K562 (cell line): ENCODE data around the gene GIPR. TPM values are rescaled to one million over a fixed set of nuclear protein-coding genes. Genes with fewer than 3 reads are reported as not detected.

Source experiments
- ATAC-seq: fragments of 200-7000 bp; cut with Tn5 transposase; 3 replicates; pipeline ENCODE4 v1.9.1; 2020; ENCODE audit warnings: moderate library complexity
- BruUV-seq: library from RNA; stranded (reverse); fragments of 400-500 nt; replicated peaks from 2 replicates; lab custom pipeline; 2021; lab: Mats Ljungman, UMichigan
- CTCF ChIA-PET: fragments of 300-600 bp; formaldehyde crosslinking; extraction: SDS; loops from one replicate; lab custom pipeline; 2021; ENCODE audit warnings: low intra/inter-chr PET ratio; lab: Yijun Ruan, JAX
- POLR2A ChIA-PET: fragments of 300-600, 350-650 bp; sonication (Branson Sonifier 250); formaldehyde crosslinking; extraction: SDS; loops from one replicate; lab custom pipeline; 2021; ENCODE audit warnings: antibody characterized with exemption, inconsistent platforms; lab: Yijun Ruan, JAX
- DNase-seq, 4 experiments: peaks; one replicate each; pipeline versions ENCODE4 v3.0.0 to v3.0.0-alpha.2; 2011 to 2018; ENCODE audit warnings: low spot score in 3 of 4, mixed read lengths in 3 of 4; ENCODE audit errors: extremely low read depth in 1 of 4
- FAIRE-seq: peaks from 2 replicates; lab custom pipeline; 2011; peaks lifted over from hg19 to GRCh38; lab: Jason Lieb, UNC
- H2AFZ ChIP-seq: 2 replicates; pipeline ENCODE4 v1.6.0; 2011; ENCODE audit warnings: low read depth, low read length, control low read depth, inconsistent platforms
- H3K27ac ChIP-seq: fragments of 200-600 bp; 3 replicates; pipeline ENCODE4 v1.8.0; 2011; ENCODE audit warnings: low read depth, mild to moderate bottlenecking, control low read depth, inconsistent platforms, low read length, moderate library complexity, mixed read lengths; ENCODE audit errors: extremely low read depth
- H3K27me3 ChIP-seq, 2 experiments: fragments of 300-600 bp in 1 of 2; 2 replicates in 1 of 2; 3 replicates in 1 of 2; pipeline versions ENCODE4 v1.6.0 to v1.8.0; 2011; ENCODE audit warnings: inconsistent platforms in 2 of 2, low read length in 2 of 2, mild to moderate bottlenecking in 1 of 2, mixed read lengths in 1 of 2, moderate library complexity in 1 of 2; ENCODE audit not compliant: control insufficient read depth in 2 of 2, insufficient read depth in 2 of 2
- H3K36me3 ChIP-seq: fragments of 300-600 bp; 3 replicates; pipeline ENCODE4 v1.8.0; 2011; ENCODE audit warnings: mild to moderate bottlenecking, low read length, inconsistent platforms; ENCODE audit not compliant: control insufficient read depth, insufficient read depth
- H3K4me1 ChIP-seq, 2 experiments: fragments of 200-600 bp in 1 of 2; replicated peaks in 1 of 2; 2 replicates in 1 of 2; 3 replicates in 1 of 2; pipeline versions ENCODE4 v1.5.1 to v1.8.0; 2011; ENCODE audit warnings: inconsistent platforms in 2 of 2, low read length in 2 of 2, mild to moderate bottlenecking in 1 of 2, mixed read lengths in 1 of 2, moderate library complexity in 1 of 2; ENCODE audit not compliant: control insufficient read depth in 2 of 2, insufficient read depth in 2 of 2
- H3K4me2 ChIP-seq: 2 replicates; pipeline ENCODE4 v1.6.1; 2011; ENCODE audit warnings: low read length, control low read depth, inconsistent platforms, mixed read lengths; ENCODE audit not compliant: insufficient read depth
- H3K4me3 ChIP-seq: fragments of 200-600 bp; sonication (generic), shearing (Covaris generic); 2 replicates; pipeline ENCODE4 v1.5.1; 2016; ENCODE audit warnings: control low read depth, inconsistent platforms
- H3K79me2 ChIP-seq: fragments of 200-600 bp; 3 replicates; pipeline ENCODE4 v1.8.0; 2011; ENCODE audit warnings: low read length, inconsistent platforms; ENCODE audit not compliant: control insufficient read depth, insufficient read depth
- H3K9ac ChIP-seq, 2 experiments: 2 replicates each; pipeline versions ENCODE4 v1.6.0 to v1.6.1; 2011; ENCODE audit warnings: low read depth in 2 of 2, low read length in 2 of 2, control low read depth in 1 of 2, inconsistent platforms in 1 of 2, mild to moderate bottlenecking in 1 of 2, mixed read lengths in 1 of 2; ENCODE audit not compliant: insufficient read depth in 1 of 2
- H3K9me1 ChIP-seq: one replicate; pipeline ENCODE4 v1.6.0; 2011; ENCODE audit warnings: inconsistent platforms, mild to moderate bottlenecking, low read length, moderate library complexity; ENCODE audit not compliant: control insufficient read depth, insufficient read depth
- H3K9me3 ChIP-seq: replicated peaks from 2 replicates; pipeline ENCODE4 v1.5.1; 2011; ENCODE audit warnings: low read depth, low read length, inconsistent platforms; ENCODE audit not compliant: control insufficient read depth, insufficient read depth
- H4K20me1 ChIP-seq: replicated peaks from 2 replicates; pipeline ENCODE4 v1.6.1; 2011; ENCODE audit warnings: low read length, inconsistent platforms, mixed read lengths; ENCODE audit not compliant: control insufficient read depth, insufficient read depth
- ADNP ChIP-seq: fragments of 200-800 bp; sonication (Bioruptor generic); IDR thresholded peaks from 2 replicates; pipeline ENCODE4 v1.6.1; 2016; ENCODE audit warnings: missing genetic modification characterization, missing compliant biosample characterization
- BMI1 ChIP-seq: fragments of 150-350 bp; IDR thresholded peaks from 2 replicates; pipeline ENCODE4 v1.6.1; 2014; ENCODE audit warnings: low read length
- E2F6 ChIP-seq, 2 experiments: IDR thresholded peaks; 2 replicates each; pipeline ENCODE4 v1.6.1; 2011; ENCODE audit warnings: borderline replicate concordance in 1 of 2, control low read depth in 1 of 2, low read depth in 1 of 2, low read length in 1 of 2, mild to moderate bottlenecking in 1 of 2, mixed read lengths in 1 of 2, moderate library complexity in 1 of 2; ENCODE audit not compliant: insufficient read depth in 1 of 2, insufficient read length in 1 of 2, poor library complexity in 1 of 2, severe bottlenecking in 1 of 2; ENCODE audit errors: extremely low read depth in 1 of 2
- GTF2E2 ChIP-seq: fragments of 200-800 bp; sonication (Bioruptor generic); IDR thresholded peaks from 2 replicates; pipeline ENCODE4 v1.6.1; 2016; ENCODE audit warnings: missing genetic modification characterization, missing compliant biosample characterization
- HIVEP1 ChIP-seq: fragments of 250-450 bp; sonication (Bioruptor Pico); IDR thresholded peaks from 2 replicates; pipeline ENCODE4 v1.4.0; 2020; ENCODE audit warnings: mild to moderate bottlenecking
- KLF16 ChIP-seq: IDR thresholded peaks from 2 replicates; pipeline ENCODE4 v1.6.1; 2016; ENCODE audit warnings: antibody characterized with exemption
- MYC ChIP-seq, 2 experiments: fragments of 250-450 bp in 1 of 2; sonication (Bioruptor Pico) in 1 of 2; IDR thresholded peaks; 2 replicates each; pipeline versions ENCODE4 v1.5.1 to v1.6.1; 2012 to 2021; ENCODE audit warnings: low read depth in 2 of 2, borderline replicate concordance in 1 of 2, improper control_type of control experiment in 1 of 2, low read length in 1 of 2, mild to moderate bottlenecking in 1 of 2, moderate library complexity in 1 of 2
- RFX5 ChIP-seq: IDR thresholded peaks from 2 replicates; pipeline ENCODE4 v1.6.1; 2011; ENCODE audit warnings: low read depth, mild to moderate bottlenecking, improper control_type of control experiment, low read length
- SREBF1 ChIP-seq: fragments of 150-350 bp; IDR thresholded peaks from 2 replicates; pipeline ENCODE4 v1.6.1; 2014; ENCODE audit warnings: antibody characterized with exemption, low read depth, low read length, borderline replicate concordance
- TRIM28 ChIP-seq: fragments of 450-650 bp; IDR thresholded peaks from 2 replicates; pipeline ENCODE4 v1.6.1; 2017
- ZBED1 ChIP-seq: IDR thresholded peaks from 2 replicates; pipeline ENCODE4 v1.6.1; 2014
- ZBTB12 ChIP-seq: fragments of 250-450 bp; sonication (Bioruptor Pico); IDR thresholded peaks from 2 replicates; pipeline ENCODE4 v1.4.0; 2020
- ZNF274 ChIP-seq: IDR thresholded peaks from 2 replicates; pipeline ENCODE4 v1.6.1; 2011; ENCODE audit warnings: low read depth, mild to moderate bottlenecking, low read length, moderate library complexity, borderline replicate concordance
- ZNF384 ChIP-seq: IDR thresholded peaks from 2 replicates; pipeline ENCODE4 v1.6.1; 2012; ENCODE audit warnings: low read depth, low read length, improper control_type of control experiment
- ZNF41 ChIP-seq: fragments of 250-450 bp; sonication (Bioruptor Pico); conservative IDR thresholded peaks from 2 replicates; pipeline ENCODE4 v1.4.0; 2020; ENCODE audit warnings: mild to moderate bottlenecking
- ZNF431 ChIP-seq: sonication (generic); formaldehyde crosslinking; IDR thresholded peaks from 2 replicates; pipeline ENCODE4 v1.8.0; 2022; ENCODE audit warnings: mild to moderate bottlenecking, missing genetic modification reagents
- WGBS: fragments of 100-300 bp; shearing (Covaris generic); methylation state at CpG from one replicate; pipeline ENCODE4 v1.1.6; 2016; ENCODE audit warnings: low coverage, mixed read lengths; ENCODE audit not compliant: insufficient coverage; ENCODE audit errors: missing lambda C conversion rate; 5-methylcytosine and 5-hydroxymethylcytosine counted together
- in situ Hi-C: fragments of 300-500 bp; cut with MboI; formaldehyde crosslinking; loops from 4 replicates; pipeline ENCODE4 v1.15.0; 2018; ENCODE audit warnings: inconsistent platforms, mixed read lengths
- intact Hi-C: fragments of 100-400 bp; cut with micrococcal nuclease; formaldehyde crosslinking; loops from 2 replicates; pipeline ENCODE4 v1.14.2; 2022
- polyA plus RNA-seq, 8 experiments: library from polyadenylated mRNA; depleted of rRNA in 4 of 8; stranded (reverse) in 5 of 8; unstranded in 3 of 8; fragments of >200 nt; fragmentation: Nextera tagmentation in 2 of 8; fragmentation: Illumina TruSeq in 1 of 8; extraction: Ambion mirVana in 2 of 8; extraction: Trizol in 1 of 8; gene quantifications; 2 replicates each; pipeline versions ENCODE4 v1.2.1 to v1.2.3, GENCODE V29; 2011 to 2014; ENCODE audit warnings: inconsistent platforms in 1 of 8, missing spikeins in 1 of 8
- total RNA-seq, 7 experiments: library from RNA; depleted of rRNA in 6 of 7; stranded (reverse); fragments of >200 nt in 6 of 7; fragmentation: Illumina TruSeq in 2 of 7; extraction: Trizol in 2 of 7; gene quantifications; 2 replicates each; pipeline versions ENCODE4 v1.2.1 to v1.2.3, GENCODE V29; 2011 to 2021; ENCODE audit warnings: low replicate concordance in 1 of 7
- TF ChIP-seq, protein P1 (sequence below): fragments of 250-450 bp; sonication (Bioruptor Pico); IDR thresholded peaks from 2 replicates; pipeline ENCODE4 v1.5.0; 2020; ENCODE audit warnings: mild to moderate bottlenecking

GIPR gene
- total and polyA plus RNA-seq, 9 of the 15 experiments (the other 6 are each of a cell fraction or from before 2014, with no cell fraction given) = 2.2 to 26.8 (median 12.7) TPM

- peak overlapping the region; percentile 38 for H3K4me3 ChIP-seq
- BruUV-seq = no TSS peak
- H3K27me3 ChIP-seq = no peaks in the 10 kb centered on the region
- FAIRE-seq (peak; percentile 79), ATAC-seq (peak; percentile 36), DNase-seq (peak; percentile 68 to 93 (median 76))
- H4K20me1 ChIP-seq = no peaks in the 10 kb centered on the region
- CTCF ChIA-PET = interaction anchor here (0.5 to 4.6 kb wide), 14 partner anchors 13 to 237 kb away, joined by 3 to 34 read pairs (median 5); no protein-coding TSS in a partner anchor
- peak overlapping the region; percentile 80; the same call in 2 of the 3 replicates for H3K27ac ChIP-seq
- peak overlapping the region; percentile 48 to 59 for H3K9ac ChIP-seq
- H3K79me2 ChIP-seq = peaks cover 7% of the 10 kb centered on the region
- peak overlapping the region; percentile 91 for H2AFZ ChIP-seq
- no peaks in the 10 kb centered on the region for H3K9me3 ChIP-seq
- no peaks in the 10 kb centered on the region for H3K9me1 ChIP-seq
- in situ Hi-C loops = no loop called here
- peaks cover 31 to 62% of the 10 kb centered on the region in 2 experiments for H3K4me1 ChIP-seq
- peak overlapping the region; percentile 82 for H3K4me2 ChIP-seq
- WGBS = 5% methylated on average over 25 of the region's 39 CpGs
- POLR2A ChIA-PET = interaction anchor here (0.5 to 4.7 kb wide), 11 partner anchors 12 to 324 kb away, joined by 3 to 35 read pairs (median 3); partner anchors contain the start of genes GIPR and OPA3
- intact Hi-C loops = loop anchor here (1.0 to 5.0 kb wide), 7 partner anchors 36 to 201 kb away; partner anchors contain the start of gene VASP
- H3K36me3 ChIP-seq = no peaks in the 10 kb centered on the region
- TF ChIP-seq ZNF274 (no peak), KLF16 (peak; percentile 78), MYC (IDR thresholded peaks at IDR 0.05; ENCODE audit: low read depth, low read length) (peak; percentile 81), MYC (CRISPR knock-in tag; IDR thresholded peaks at IDR 0.05; ENCODE audit: borderline replicate concordance, low read depth) (no peak), TRIM28 (no peak), ZNF384 (peak; percentile 37), GTF2E2 (no peak), ZNF41 (CRISPR knock-in tag) (no peak), SREBF1 (no peak), E2F6 (IDR thresholded peaks at IDR 0.05; ENCODE audit: borderline replicate concordance in 1 of 2, extremely low read depth in 1 of 2, insufficient read depth in 1 of 2, insufficient read length in 1 of 2, low read depth in 1 of 2, low read length in 1 of 2, poor library complexity in 1 of 2, severe bottlenecking in 1 of 2) (peak in 1 of 2 experiments; percentile 20), ADNP (tag) (no peak), BMI1 (no peak), HIVEP1 (CRISPR knock-in tag) (no peak), ZNF431 (no peak), RFX5 (no peak), ZBED1 (no peak), ZBTB12 (no peak)
- TF ChIP-seq, protein P1, sequence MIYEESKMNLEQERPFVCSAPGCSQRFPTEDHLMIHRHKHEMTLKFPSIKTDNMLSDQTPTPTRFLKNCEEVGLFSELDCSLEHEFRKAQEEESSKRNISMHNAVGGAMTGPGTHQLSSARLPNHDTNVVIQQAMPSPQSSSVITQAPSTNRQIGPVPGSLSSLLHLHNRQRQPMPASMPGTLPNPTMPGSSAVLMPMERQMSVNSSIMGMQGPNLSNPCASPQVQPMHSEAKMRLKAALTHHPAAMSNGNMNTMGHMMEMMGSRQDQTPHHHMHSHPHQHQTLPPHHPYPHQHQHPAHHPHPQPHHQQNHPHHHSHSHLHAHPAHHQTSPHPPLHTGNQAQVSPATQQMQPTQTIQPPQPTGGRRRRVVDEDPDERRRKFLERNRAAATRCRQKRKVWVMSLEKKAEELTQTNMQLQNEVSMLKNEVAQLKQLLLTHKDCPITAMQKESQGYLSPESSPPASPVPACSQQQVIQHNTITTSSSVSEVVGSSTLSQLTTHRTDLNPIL (CRISPR knock-in tag) = no peak
Measured at GRCh38 chr19:45643024-45643926, 24.7 kb upstream of the GIPR start.
